ENCODE measurements around the gene REXO1. TPM values are rescaled to one million over a fixed set of nuclear protein-coding genes. Genes with fewer than 3 reads are reported as not detected.

The REXO1 gene
- polyA plus RNA-seq, 1 experiment, result 5.4 TPM

DNA sequence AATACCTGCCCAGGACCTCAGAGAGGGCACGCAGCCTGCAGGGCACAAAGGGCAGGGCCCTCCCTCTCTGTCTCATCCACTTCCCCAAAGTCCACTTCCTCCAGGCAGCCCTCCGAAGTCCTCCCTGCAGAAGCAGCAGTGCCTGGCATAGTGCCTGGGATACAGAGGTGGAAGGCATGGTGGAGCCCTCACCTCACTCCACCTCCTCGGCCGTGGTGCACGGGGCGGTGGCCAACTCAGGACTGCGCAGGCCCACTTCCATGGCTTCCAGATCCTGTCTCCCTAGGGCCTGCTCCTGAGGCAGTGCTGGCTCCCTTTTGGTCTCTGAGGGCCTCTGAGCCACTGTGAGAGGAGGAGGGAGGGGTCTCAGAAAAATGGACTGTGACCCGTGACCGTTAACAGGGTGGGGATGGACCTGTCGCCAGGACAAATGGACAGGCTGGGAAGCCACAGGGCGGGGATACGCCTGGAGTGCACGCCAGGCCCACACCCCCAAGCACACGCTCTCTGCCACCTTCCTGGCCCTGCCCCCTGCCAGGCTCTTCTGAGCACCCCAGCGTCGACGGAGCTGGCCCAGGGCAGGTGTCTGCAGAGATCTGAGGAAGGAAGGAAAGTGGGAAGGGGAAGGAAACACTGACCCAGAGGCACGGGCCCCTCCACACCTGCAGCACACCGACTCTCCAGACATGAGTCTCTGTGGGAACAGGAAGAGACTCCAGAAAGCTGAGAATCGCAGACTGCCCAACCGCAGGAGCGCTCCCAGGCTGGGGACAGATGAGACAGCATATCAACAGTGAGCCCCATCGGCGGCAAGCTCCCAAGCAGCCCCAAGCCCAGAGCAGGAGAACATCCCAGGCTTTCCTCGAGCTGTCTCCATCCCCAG lies 8.4 kb downstream of the REXO1 start:
- CTCF ChIA-PET, result interaction anchor here (3.2 to 6.0 kb wide), 2 partner anchors 12 to 13 kb away, joined by 20 to 68 read pairs; no protein-coding TSS in a partner anchor

DNA sequence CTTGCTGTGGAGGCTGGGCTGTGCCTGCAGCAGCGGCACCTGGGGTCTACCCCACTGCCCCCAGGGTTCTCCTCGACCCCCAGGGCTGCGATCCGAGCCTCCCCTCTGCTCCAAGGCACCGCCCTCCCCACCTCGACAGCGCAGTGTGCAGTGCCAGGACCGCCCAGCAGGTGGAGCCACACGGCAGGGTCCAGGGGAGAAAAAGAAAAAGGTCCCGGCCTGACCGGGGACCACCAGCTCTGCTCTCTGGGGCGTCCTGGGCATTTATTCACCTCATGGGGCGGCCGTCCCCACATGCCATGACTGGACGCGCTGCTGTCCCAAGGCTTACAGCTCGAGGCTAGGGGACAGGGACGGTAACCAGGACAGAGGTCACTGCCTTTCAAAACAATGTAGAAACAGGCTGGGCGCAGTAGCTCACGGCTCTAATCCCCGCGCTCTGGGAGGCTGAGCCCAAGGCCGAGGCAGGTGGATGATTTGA lies 10.6 kb downstream of the REXO1 start:
- no peak overlapping the region for H3K4me3 ChIP-seq (ENCODE audit: low read depth, low read length)
- CTCF ChIA-PET, result interaction anchor here (0.5 to 6.0 kb wide), 12 partner anchors 9 to 328 kb away, joined by 3 to 68 read pairs (median 5); partner anchors contain the start of gene REXO1
- no peak overlapping the region for H3K27ac ChIP-seq (ENCODE audit: low read depth, low read length)
- peak; percentile 86 for TF ChIP-seq CTCF (IDR thresholded peaks at IDR 0.05; ENCODE audit: low read depth, low read length)
- no peaks in the 10 kb centered on the region for H3K27me3 ChIP-seq (ENCODE audit: control insufficient read depth, insufficient read depth, low read length)
- H3K9me3 ChIP-seq (ENCODE audit: control insufficient read depth, insufficient read depth, low read length), result no peaks in the 10 kb centered on the region
- no peak for DNase-seq (ENCODE audit: low read depth, low spot score)
- POLR2A ChIA-PET, result interaction anchor here (1.5 kb wide), 1 partner anchor 11 kb away, joined by 9 read pairs; no protein-coding TSS in a partner anchor

More for the DNA sequence above, 8.4 kb downstream of the REXO1 start:
- Histone ChIP-seq H3K9me3 (ENCODE audit: control insufficient read depth, insufficient read depth, low read length) (no peaks in the 10 kb centered on the region), H3K27me3 (ENCODE audit: control insufficient read depth, insufficient read depth, low read length) (no peaks in the 10 kb centered on the region), H3K4me3 (ENCODE audit: low read depth, low read length) (no peak overlapping the region), H3K27ac (ENCODE audit: low read depth, low read length) (no peak overlapping the region)
- POLR2A ChIA-PET, result no interaction called here
- no peak for TF ChIP-seq CTCF (IDR thresholded peaks at IDR 0.05; ENCODE audit: low read depth, low read length)
- no peak for DNase-seq (ENCODE audit: low read depth, low spot score)

- no peak for DNase-seq (ENCODE audit: low read depth, low spot score)
- ChIA-PET CTCF (interaction anchor here (0.5 to 6.0 kb wide), 9 partner anchors 10 to 182 kb away, joined by 3 to 68 read pairs (median 6); partner anchors contain the start of gene REXO1), POLR2A (interaction anchor here (1.5 kb wide), 1 partner anchor 11 kb away, joined by 9 read pairs; no protein-coding TSS in a partner anchor)
- Histone ChIP-seq H3K9me3 (ENCODE audit: control insufficient read depth, insufficient read depth, low read length) (no peaks in the 10 kb centered on the region; the same call in 1 of the 2 replicates), H3K27ac (ENCODE audit: low read depth, low read length) (no peak overlapping the region), H3K4me3 (ENCODE audit: low read depth, low read length) (no peak overlapping the region), H3K27me3 (ENCODE audit: control insufficient read depth, insufficient read depth, low read length) (no peaks in the 10 kb centered on the region)
- no peak for TF ChIP-seq CTCF (IDR thresholded peaks at IDR 0.05; ENCODE audit: low read depth, low read length)
Measured at GRCh38 chr19:1837222-1837565, 11.1 kb downstream of the REXO1 start.

GRCh38 chr19:1836458-1837221 lies 11.6 kb downstream of the REXO1 start:
- no peaks in the 10 kb centered on the region for H3K27me3 ChIP-seq (ENCODE audit: control insufficient read depth, insufficient read depth, low read length)
- TF ChIP-seq CTCF (IDR thresholded peaks at IDR 0.05; ENCODE audit: low read depth, low read length), result no peak
- no peak for DNase-seq (ENCODE audit: low read depth, low spot score)
- ChIA-PET CTCF (interaction anchor here (0.5 to 6.0 kb wide), 8 partner anchors 9 to 183 kb away, joined by 3 to 68 read pairs (median 6); partner anchors contain the start of gene REXO1), POLR2A (no interaction called here)
- H3K9me3 ChIP-seq (ENCODE audit: control insufficient read depth, insufficient read depth, low read length), result no peaks in the 10 kb centered on the region; the same call in 1 of the 2 replicates
- no peak overlapping the region for H3K27ac ChIP-seq (ENCODE audit: low read depth, low read length)
- no peak overlapping the region for H3K4me3 ChIP-seq (ENCODE audit: low read depth, low read length)
